GM12872 (cell line): ENCODE results near the gene KCNIP3.

Experiments
- TF ChIP-seq, protein P1 (sequence below): IDR thresholded peaks from 3 replicates; pipeline ENCODE4 v1.5.1; 2011; ENCODE audit warnings: low read depth, mild to moderate bottlenecking, low read length, moderate library complexity; ENCODE audit not compliant: insufficient read depth

Gene KCNIP3

GRCh38 chr2:95272299-95272751, 24.8 kb upstream of the KCNIP3 start:
- TF ChIP-seq, protein P1, sequence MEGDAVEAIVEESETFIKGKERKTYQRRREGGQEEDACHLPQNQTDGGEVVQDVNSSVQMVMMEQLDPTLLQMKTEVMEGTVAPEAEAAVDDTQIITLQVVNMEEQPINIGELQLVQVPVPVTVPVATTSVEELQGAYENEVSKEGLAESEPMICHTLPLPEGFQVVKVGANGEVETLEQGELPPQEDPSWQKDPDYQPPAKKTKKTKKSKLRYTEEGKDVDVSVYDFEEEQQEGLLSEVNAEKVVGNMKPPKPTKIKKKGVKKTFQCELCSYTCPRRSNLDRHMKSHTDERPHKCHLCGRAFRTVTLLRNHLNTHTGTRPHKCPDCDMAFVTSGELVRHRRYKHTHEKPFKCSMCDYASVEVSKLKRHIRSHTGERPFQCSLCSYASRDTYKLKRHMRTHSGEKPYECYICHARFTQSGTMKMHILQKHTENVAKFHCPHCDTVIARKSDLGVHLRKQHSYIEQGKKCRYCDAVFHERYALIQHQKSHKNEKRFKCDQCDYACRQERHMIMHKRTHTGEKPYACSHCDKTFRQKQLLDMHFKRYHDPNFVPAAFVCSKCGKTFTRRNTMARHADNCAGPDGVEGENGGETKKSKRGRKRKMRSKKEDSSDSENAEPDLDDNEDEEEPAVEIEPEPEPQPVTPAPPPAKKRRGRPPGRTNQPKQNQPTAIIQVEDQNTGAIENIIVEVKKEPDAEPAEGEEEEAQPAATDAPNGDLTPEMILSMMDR = no peak

GRCh38 chr2:95272781-95273180, 24.4 kb upstream of the KCNIP3 start:
- TF ChIP-seq, protein P1 = no peak

- TF ChIP-seq, protein P1 = no peak
Measured at GRCh38 chr2:95273566-95274290, 23.4 kb upstream of the KCNIP3 start.

- TF ChIP-seq, protein P1 = no peak
Measured at GRCh38 chr2:95274291-95275150, 22.6 kb upstream of the KCNIP3 start, which contains the start of gene PROM2. Gene PROM2, plus strand, starts transcription at chr2:95274449. Its CDS starts 137 bp downstream, at chr2:95274586.

- TF ChIP-seq, protein P1 = no peak
Measured at GRCh38 chr2:95275151-95275515, 22.0 kb upstream of the KCNIP3 start.

GRCh38 chr2:95275601-95276243, 21.4 kb upstream of the KCNIP3 start:
- TF ChIP-seq, protein P1 = no peak
